ENCODE measurements around the gene EIF4E3. TPM values are rescaled to one million over a fixed set of nuclear protein-coding genes. Genes with fewer than 3 reads are reported as not detected.

The EIF4E3 gene
- polyA plus RNA-seq, 1 of the 3 experiments (the other 2 are of a cell fraction): 0.67 TPM

DNA sequence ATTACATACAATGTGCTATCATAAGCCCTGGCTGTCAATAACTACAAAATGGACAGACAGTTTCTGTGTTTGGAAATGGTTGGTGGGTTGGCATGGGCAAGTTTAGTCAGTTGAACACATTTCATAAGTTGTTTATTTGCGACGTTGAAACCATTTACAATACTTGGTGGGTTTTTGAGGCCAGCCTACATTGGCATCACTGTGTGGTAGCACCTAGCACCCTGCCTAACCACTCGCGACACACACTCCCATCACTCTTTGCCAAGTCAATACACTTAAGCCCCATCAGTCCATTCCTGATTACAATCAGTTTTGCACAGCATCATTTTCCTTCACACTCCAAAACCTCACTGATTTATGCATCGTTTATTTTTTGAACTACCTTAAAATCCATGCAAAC, 45.9 kb upstream of the EIF4E3 start:
- ChIA-PET CTCF (no interaction called here), POLR2A (no interaction called here)
- H3K9ac ChIP-seq: no peak overlapping the region
- H3K27ac ChIP-seq (ENCODE audit: low read depth in 2 of 2, low read length in 1 of 2): no peak overlapping the region
- H3K4me1 ChIP-seq (ENCODE audit: control insufficient read depth in 1 of 2, insufficient read depth in 2 of 2, low read depth in 1 of 2, low read length in 1 of 2): no peaks in the 10 kb centered on the region
- 71% methylated on average over 5 of the region's 5 CpGs for WGBS (ENCODE audit: low lambda C conversion rate)
- no peak overlapping the region for H2AFZ ChIP-seq (ENCODE audit: low read depth)
- H3K9me3 ChIP-seq: no peaks in the 10 kb centered on the region
- no peak overlapping the region for H3K4me3 ChIP-seq (ENCODE audit: low read depth in 2 of 2, low read length in 1 of 2)
- H3F3A ChIP-seq (replicated peaks; ENCODE audit: insufficient read depth): no peaks in the 10 kb centered on the region
- no peaks in the 10 kb centered on the region for H4K20me1 ChIP-seq (ENCODE audit: insufficient read depth)
- H3K4me2 ChIP-seq: no peak overlapping the region
- TF ChIP-seq ELF1 (IDR thresholded peaks at IDR 0.05): no peak
- no peak for TF ChIP-seq RCOR1 (IDR thresholded peaks at IDR 0.05; ENCODE audit: low read length)
- no peak for TF ChIP-seq GABPA (IDR thresholded peaks at IDR 0.05; ENCODE audit: low read depth)
- no peak for TF ChIP-seq FOSL2 (IDR thresholded peaks at IDR 0.05; ENCODE audit: borderline replicate concordance, low read depth)
- TF ChIP-seq EP300 (IDR thresholded peaks at IDR 0.05; ENCODE audit: borderline replicate concordance in 1 of 2, low read depth in 1 of 2, low read length in 1 of 2): no peak
- no peak for TF ChIP-seq USF2 (IDR thresholded peaks at IDR 0.05; ENCODE audit: borderline replicate concordance, low read depth, low read length)
- no peaks in the 10 kb centered on the region for H3K27me3 ChIP-seq (ENCODE audit: insufficient read depth)
- H3K9me2 ChIP-seq: no peaks in the 10 kb centered on the region
- no peaks in the 10 kb centered on the region for H3K79me2 ChIP-seq (ENCODE audit: insufficient read depth)
- DNase-seq: no peak
- H3K36me3 ChIP-seq (replicated peaks in 1 of 2; ENCODE audit: control insufficient read depth in 1 of 2, insufficient read depth in 2 of 2, low read length in 1 of 2): no peaks in the 10 kb centered on the region

GRCh38 chr3:71763426-71763825, 38.2 kb upstream of the EIF4E3 start:
- Histone ChIP-seq H3K79me2 (ENCODE audit: insufficient read depth) (no peaks in the 10 kb centered on the region), H3K9ac (no peak overlapping the region), H3K4me2 (no peak overlapping the region), H3K9me3 (no peaks in the 10 kb centered on the region), H3K4me1 (ENCODE audit: control insufficient read depth in 1 of 2, insufficient read depth in 2 of 2, low read depth in 1 of 2, low read length in 1 of 2) (no peaks in the 10 kb centered on the region), H3K27ac (ENCODE audit: low read depth in 2 of 2, low read length in 1 of 2) (no peak overlapping the region), H4K20me1 (ENCODE audit: insufficient read depth) (no peaks in the 10 kb centered on the region), H2AFZ (ENCODE audit: low read depth) (no peak overlapping the region), H3K9me2 (no peaks in the 10 kb centered on the region), H3K36me3 (replicated peaks in 1 of 2; ENCODE audit: control insufficient read depth in 1 of 2, insufficient read depth in 2 of 2, low read length in 1 of 2) (no peaks in the 10 kb centered on the region), H3K27me3 (ENCODE audit: insufficient read depth) (peaks cover 15% of the 10 kb centered on the region; the same call in 1 of the 2 replicates), H3K4me3 (ENCODE audit: low read depth in 2 of 2, low read length in 1 of 2) (no peak overlapping the region), H3F3A (replicated peaks; ENCODE audit: insufficient read depth) (no peaks in the 10 kb centered on the region)
- 48% methylated on average over 5 of the region's 5 CpGs for WGBS (ENCODE audit: low lambda C conversion rate)
- ChIA-PET CTCF (interaction anchor here (1.0 to 1.9 kb wide), 2 partner anchors 34 to 35 kb away, joined by 4 to 7 read pairs; no protein-coding TSS in a partner anchor), POLR2A (no interaction called here)
- TF ChIP-seq, protein P1, sequence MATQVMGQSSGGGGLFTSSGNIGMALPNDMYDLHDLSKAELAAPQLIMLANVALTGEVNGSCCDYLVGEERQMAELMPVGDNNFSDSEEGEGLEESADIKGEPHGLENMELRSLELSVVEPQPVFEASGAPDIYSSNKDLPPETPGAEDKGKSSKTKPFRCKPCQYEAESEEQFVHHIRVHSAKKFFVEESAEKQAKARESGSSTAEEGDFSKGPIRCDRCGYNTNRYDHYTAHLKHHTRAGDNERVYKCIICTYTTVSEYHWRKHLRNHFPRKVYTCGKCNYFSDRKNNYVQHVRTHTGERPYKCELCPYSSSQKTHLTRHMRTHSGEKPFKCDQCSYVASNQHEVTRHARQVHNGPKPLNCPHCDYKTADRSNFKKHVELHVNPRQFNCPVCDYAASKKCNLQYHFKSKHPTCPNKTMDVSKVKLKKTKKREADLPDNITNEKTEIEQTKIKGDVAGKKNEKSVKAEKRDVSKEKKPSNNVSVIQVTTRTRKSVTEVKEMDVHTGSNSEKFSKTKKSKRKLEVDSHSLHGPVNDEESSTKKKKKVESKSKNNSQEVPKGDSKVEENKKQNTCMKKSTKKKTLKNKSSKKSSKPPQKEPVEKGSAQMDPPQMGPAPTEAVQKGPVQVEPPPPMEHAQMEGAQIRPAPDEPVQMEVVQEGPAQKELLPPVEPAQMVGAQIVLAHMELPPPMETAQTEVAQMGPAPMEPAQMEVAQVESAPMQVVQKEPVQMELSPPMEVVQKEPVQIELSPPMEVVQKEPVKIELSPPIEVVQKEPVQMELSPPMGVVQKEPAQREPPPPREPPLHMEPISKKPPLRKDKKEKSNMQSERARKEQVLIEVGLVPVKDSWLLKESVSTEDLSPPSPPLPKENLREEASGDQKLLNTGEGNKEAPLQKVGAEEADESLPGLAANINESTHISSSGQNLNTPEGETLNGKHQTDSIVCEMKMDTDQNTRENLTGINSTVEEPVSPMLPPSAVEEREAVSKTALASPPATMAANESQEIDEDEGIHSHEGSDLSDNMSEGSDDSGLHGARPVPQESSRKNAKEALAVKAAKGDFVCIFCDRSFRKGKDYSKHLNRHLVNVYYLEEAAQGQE (IDR thresholded peaks at IDR 0.05; ENCODE audit: low read depth, low read length): no peak
- TF ChIP-seq GABPA (IDR thresholded peaks at IDR 0.05; ENCODE audit: low read depth) (no peak), RAD21 (IDR thresholded peaks at IDR 0.05; ENCODE audit: low read length) (no peak), YY1 (IDR thresholded peaks at IDR 0.05; ENCODE audit: low read depth) (no peak), TEAD4 (IDR thresholded peaks at IDR 0.05; ENCODE audit: borderline replicate concordance, insufficient read depth) (no peak), SIN3A (IDR thresholded peaks at IDR 0.05; ENCODE audit: borderline replicate concordance, low read depth, low read length) (no peak), RCOR1 (IDR thresholded peaks at IDR 0.05; ENCODE audit: low read length) (no peak), USF2 (IDR thresholded peaks at IDR 0.05; ENCODE audit: borderline replicate concordance, low read depth, low read length) (no peak), TCF12 (IDR thresholded peaks at IDR 0.05) (no peak), MXI1 (IDR thresholded peaks at IDR 0.05; ENCODE audit: low read depth, low read length) (no peak), TAF1 (IDR thresholded peaks at IDR 0.05; ENCODE audit: borderline replicate concordance, low read depth, low read length) (no peak)
- TF ChIP-seq, protein P2, sequence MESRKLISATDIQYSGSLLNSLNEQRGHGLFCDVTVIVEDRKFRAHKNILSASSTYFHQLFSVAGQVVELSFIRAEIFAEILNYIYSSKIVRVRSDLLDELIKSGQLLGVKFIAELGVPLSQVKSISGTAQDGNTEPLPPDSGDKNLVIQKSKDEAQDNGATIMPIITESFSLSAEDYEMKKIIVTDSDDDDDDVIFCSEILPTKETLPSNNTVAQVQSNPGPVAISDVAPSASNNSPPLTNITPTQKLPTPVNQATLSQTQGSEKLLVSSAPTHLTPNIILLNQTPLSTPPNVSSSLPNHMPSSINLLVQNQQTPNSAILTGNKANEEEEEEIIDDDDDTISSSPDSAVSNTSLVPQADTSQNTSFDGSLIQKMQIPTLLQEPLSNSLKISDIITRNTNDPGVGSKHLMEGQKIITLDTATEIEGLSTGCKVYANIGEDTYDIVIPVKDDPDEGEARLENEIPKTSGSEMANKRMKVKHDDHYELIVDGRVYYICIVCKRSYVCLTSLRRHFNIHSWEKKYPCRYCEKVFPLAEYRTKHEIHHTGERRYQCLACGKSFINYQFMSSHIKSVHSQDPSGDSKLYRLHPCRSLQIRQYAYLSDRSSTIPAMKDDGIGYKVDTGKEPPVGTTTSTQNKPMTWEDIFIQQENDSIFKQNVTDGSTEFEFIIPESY (IDR thresholded peaks at IDR 0.05; ENCODE audit: borderline replicate concordance, low read depth): no peak
- TF ChIP-seq, protein P3, sequence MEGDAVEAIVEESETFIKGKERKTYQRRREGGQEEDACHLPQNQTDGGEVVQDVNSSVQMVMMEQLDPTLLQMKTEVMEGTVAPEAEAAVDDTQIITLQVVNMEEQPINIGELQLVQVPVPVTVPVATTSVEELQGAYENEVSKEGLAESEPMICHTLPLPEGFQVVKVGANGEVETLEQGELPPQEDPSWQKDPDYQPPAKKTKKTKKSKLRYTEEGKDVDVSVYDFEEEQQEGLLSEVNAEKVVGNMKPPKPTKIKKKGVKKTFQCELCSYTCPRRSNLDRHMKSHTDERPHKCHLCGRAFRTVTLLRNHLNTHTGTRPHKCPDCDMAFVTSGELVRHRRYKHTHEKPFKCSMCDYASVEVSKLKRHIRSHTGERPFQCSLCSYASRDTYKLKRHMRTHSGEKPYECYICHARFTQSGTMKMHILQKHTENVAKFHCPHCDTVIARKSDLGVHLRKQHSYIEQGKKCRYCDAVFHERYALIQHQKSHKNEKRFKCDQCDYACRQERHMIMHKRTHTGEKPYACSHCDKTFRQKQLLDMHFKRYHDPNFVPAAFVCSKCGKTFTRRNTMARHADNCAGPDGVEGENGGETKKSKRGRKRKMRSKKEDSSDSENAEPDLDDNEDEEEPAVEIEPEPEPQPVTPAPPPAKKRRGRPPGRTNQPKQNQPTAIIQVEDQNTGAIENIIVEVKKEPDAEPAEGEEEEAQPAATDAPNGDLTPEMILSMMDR (IDR thresholded peaks at IDR 0.05): no peak
- DNase-seq: no peak

All from SK-N-SH (cell line).